Fibroblast of skin of abdomen (primary cell): ENCODE measurements around the gene PEX11G. TPM values are rescaled to one million over a fixed set of nuclear protein-coding genes. Genes with fewer than 3 reads are reported as not detected.

Source experiments
- DNase-seq: peaks from one replicate; pipeline ENCODE4 v3.0.0-alpha.2; 2013
- polyA plus RNA-seq, 2 experiments: library from polyadenylated mRNA; unstranded; fragments of 120-200 nt; gene quantifications; one replicate each; pipeline ENCODE4 v1.2.1, GENCODE V29; 2013; ENCODE audit not compliant: insufficient read length in 2 of 2

Gene PEX11G
- polyA plus RNA-seq (2013, experiment 1 of 2; ENCODE audit: insufficient read length), result 2.3 TPM
- polyA plus RNA-seq (2013, experiment 2 of 2; ENCODE audit: insufficient read length), result 2.6 TPM

DNA sequence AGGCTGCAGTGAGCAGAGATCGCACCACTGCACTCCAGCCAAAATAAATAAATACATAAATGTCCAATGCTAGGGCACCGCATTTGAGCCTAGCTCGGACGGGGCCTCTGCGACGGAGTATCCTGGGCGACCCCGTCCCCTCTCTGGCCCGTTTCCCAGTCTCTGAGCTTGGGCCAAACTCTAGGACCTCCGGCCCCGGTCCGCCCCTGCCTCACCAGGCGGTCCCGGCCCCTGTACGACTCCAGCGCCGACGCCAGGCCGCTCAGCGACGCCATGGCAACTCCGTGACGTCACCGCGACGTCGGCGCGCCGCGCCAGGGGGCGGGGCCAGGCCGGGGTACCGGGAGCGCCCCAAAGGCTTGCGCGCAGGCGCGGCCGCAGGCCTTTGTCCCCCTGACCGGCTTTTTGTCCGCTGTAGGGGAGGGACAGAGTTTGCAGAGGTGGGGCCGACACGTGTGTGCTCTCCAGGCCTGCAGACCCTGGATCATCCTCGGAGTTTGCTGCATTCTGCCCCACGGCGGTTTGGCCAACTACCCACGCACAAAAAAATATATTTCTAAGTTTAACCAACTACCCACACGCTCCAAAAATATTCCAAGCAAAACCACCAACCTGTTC, at the start of gene PEX11G:
TSS of gene PEX11G (minus strand) at position 300 of the 618 bp plus-strand sequence. CDS start at position 275, 25 bp downstream.
- DNase-seq, result peak; percentile 87

- DNase-seq, result no peak
These were observed 47.3 kb upstream of the PEX11G start for GRCh38 chr19:7535998-7536695.

DNA sequence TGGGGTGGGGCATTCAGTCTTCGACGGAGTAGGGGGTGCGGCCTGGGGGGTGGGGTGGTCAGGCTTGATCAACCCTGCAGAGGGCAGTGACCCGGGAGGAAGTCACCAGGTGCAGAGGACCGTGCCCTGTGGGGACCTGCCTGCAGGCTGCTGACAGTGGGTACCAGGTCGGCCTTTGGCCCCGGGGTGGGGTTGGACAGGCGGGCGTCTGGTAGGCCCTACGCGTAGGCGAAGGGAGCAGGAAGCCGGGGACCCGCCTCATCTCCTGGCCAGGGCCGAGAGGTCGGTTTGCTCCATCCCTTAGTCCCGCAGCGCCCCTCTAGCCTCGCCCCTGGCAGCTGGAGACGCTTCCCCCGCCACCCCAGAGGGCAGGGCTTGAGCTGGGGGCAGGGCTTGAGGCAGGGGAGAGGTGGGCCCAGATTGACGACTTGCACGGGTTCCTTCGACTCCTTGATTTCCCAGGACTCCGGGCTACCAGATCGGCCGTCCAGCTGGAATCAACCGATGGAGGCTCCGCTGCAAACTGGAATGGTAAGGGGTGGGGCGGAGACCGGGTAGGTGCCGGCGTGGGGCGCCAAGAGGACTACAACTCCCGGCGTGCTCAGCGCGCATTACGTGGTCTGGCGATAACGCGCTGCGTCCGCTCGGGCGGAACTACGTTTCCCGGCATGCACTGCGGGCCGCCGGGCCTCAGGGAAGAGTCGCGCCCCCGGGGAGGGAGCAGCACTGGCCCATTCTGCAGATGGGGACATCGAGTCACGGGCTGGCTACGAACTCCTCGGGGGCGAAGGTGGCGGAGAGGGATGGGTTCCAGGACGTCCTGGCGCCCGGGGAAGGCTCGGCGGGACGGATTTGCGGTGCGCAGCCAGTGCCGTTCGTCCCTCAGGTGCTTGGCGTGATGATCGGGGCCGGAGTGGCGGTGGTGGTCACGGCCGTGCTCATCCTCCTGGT, 46.5 kb upstream of the PEX11G start, which contains the start of gene PNPLA6:
TSS of gene PNPLA6 (plus strand) at position 671 of the 951 bp plus-strand sequence. CDS start at position 743, 72 bp downstream.
- DNase-seq, result peak; percentile 92

GRCh38 chr19:7534531-7535046, 45.8 kb upstream of the PEX11G start:
- DNase-seq, result peak; percentile 86

DNA sequence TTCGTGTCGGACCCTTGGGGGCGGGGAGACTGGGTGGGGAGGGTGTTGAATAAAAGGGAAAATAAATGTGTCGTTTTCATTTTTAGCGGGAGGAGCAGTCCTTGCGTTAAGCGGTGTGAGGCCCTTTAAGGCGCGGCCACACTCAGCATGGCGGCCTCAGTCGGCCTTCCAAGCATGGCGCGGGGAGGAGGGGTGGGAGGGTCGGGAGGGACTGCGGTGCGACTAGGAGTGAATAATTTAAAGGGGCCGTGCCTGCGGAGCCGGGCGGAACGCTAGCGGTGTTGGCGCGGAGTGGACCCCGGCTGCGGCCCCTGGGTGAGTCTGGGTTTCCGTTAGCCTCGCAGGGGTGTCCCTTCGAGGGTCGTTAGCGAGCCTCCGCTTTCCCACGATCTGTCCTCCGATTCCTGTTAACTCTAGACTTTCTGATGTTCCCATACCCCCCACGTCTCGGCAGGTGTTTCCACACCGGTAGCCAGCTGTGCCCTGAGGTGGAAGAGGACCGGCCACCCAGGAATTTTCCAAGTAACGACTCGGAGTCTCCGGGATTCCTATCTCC, 45.2 kb upstream of the PEX11G start:
- peak; percentile 86 for DNase-seq

- DNase-seq, result peak; percentile 63
These were observed 44.5 kb upstream of the PEX11G start for GRCh38 chr19:7533281-7533885.

DNA sequence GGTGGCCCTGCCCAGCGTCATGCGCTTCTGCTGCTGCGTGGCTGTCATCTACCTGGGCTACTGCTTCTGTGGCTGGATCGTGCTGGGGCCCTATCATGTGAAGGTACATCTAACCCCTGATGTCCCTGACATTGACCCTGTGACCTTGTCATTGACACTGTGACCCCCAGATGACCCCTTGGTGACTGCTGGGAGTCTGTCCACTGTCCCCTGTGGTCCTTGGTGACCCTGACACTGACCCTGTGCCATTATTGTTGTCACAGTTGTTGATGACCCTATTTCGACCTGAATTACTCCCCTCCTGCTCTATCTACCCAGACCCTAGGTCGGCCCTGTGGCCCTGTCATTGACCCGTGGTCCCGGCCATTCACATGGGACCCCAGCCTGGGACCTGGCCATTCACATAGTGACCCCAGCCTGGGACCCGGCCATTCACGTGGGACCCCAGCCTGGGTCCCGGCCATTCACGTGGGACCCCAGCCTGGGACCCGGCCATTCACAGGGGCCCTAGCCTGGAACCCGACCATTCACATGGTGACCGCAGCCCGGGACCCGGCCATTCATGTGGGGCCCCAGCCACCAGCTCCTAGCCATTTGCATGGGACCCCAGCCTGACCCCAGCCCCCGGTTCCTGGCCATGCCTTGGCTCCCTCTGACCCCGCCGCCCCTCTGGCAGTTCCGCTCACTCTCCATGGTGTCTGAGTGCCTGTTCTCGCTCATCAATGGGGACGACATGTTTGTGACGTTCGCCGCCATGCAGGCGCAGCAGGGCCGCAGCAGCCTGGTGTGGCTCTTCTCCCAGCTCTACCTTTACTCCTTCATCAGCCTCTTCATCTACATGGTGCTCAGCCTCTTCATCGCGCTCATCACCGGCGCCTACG, 41.0 kb upstream of the PEX11G start:
- DNase-seq, result no peak

DNA sequence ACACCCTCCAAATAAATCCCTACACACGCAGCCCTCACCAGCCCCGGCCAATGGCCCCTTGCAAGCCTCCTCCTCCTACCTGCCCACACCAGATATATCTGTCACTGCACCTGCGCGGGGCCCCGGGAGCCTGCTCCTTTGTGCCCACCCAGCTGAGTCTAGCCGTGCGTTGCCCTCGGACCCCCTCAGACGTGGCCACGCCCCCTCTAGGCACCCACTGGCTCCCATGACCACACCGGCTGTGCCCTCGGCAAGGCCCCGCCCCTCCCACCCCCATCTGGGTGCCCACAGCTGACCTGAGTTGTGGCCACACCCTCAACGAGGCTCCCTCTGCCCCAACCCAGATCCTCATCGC, 40.4 kb upstream of the PEX11G start:
- no peak for DNase-seq

GRCh38 chr19:7528522-7529245, 39.8 kb upstream of the PEX11G start:
- no peak for DNase-seq

GRCh38 chr19:7528192-7528519, 39.3 kb upstream of the PEX11G start:
- DNase-seq, result no peak

DNA sequence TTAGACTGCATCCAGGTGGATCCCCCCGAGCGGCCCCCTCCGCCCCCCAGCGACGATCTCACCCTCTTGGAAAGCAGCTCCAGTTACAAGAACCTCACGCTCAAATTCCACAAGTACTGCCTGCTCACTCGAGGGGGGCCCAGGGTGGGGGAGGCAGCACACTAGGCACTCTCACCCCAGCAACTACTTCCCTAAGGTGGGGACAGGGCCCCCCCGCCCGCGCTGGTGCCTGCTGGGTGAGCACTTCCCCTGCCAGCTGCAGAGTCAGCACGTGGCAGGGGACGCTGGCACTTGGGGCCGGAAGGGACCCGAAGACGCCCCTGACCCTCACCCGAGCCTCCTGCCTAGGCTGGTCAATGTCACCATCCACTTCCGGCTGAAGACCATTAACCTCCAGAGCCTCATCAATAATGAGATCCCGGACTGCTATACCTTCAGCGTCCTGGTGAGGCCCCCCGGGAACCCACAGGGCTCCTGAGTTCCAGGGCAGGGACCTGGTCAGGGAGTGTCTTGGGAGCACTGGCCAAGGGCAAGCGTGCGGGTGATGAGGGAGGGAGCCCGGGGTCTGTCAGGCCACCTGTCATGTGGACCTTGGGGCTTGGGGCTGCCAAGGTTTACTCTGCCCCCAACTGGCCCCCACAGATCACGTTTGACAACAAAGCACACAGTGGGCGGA, 38.8 kb upstream of the PEX11G start:
- DNase-seq, result no peak

DNA sequence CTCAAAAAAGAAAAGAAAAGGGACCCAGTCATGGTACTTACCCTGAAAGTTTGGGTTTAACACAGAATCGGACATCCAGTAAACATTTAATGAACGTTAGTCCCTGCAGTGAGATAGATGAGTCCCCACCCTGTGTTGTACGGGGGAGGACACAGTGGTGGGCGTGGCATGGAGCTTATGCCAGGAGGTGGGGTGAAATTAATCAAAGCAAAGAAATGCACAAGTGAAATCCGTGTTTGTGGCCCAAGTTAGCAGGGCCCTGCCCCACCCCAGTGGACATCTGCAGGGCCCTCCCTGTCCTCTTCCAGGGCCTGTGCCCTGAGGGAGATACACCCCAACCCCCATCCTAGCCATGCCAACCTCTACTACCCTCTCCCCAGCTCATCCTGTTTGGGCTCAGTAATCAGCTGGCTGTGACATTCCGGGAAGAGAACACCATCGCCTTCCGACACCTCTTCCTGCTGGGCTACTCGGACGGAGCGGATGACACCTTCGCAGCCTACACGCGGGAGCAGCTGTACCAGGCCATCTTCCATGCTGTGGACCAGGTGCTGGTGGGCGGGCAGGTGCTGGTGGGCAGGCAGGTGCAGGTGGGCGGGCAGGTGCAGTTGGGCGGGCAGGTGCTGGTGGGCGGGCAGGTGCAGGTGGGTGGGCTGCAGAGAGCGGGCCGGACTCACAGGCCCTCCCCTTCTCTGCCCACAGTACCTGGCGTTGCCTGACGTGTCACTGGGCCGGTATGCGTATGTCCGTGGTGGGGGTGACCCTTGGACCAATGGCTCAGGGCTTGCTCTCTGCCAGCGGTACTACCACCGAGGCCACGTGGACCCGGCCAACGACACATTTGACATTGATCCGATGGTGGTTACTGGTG, 37.5 kb upstream of the PEX11G start:
- DNase-seq, result no peak

GRCh38 chr19:7524992-7525739, 36.3 kb upstream of the PEX11G start:
- DNase-seq, result no peak

DNA sequence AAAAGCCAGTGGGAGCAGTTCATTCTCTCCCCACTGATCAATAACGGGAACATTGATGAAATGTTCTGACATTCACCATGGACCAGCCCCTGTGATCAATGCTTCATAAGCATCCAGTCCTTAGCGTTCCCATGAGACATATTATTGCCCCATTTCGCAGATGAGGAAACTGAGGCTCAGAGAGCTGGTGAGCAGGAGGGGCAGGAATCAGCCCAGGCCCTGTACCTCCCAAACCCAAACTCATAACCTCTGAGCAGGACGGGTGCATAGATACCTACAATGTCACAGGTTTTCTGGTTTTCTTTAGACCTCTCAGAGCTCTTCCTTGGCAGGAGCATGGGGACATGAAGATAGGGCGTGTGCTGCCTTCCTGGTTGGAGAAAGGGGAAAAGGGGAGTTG, 35.7 kb upstream of the PEX11G start:
- no peak for DNase-seq

DNA sequence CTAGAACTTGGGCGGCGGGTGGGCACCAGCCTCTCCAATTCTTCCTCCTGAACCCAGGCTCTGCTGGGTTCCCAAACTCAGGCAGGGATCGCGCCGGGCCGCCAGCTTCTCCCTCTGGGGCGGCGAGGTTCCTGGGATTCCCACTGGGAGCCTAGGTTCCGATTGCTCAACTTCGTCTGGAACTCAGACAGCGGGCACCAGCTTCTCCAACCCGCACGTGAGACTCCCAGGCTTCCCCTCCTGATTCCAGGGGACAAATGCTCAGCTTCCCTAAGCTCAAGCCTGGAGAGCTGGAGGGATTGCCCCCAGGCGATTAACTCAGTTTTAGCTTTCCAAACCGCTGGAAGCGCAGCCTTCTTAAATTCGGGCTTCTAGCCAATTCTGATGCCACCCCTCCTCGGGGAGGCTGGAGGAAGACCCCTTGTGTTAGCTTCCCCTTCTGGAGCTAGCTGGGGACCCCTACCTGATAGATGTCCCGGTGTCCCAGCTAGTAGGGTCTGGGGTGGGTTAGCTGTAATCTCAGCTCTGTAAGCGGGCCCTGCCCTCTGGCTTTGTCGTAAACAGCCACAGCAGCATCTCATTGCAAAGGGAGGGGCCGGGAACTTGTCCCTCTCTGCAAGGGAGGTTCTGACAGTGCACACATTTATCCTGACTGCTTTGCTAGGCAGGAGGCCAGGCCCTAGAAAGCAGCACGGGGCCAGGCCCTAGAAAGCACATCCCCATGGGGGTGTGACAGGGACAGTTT, 34.3 kb upstream of the PEX11G start:
- no peak for DNase-seq

DNA sequence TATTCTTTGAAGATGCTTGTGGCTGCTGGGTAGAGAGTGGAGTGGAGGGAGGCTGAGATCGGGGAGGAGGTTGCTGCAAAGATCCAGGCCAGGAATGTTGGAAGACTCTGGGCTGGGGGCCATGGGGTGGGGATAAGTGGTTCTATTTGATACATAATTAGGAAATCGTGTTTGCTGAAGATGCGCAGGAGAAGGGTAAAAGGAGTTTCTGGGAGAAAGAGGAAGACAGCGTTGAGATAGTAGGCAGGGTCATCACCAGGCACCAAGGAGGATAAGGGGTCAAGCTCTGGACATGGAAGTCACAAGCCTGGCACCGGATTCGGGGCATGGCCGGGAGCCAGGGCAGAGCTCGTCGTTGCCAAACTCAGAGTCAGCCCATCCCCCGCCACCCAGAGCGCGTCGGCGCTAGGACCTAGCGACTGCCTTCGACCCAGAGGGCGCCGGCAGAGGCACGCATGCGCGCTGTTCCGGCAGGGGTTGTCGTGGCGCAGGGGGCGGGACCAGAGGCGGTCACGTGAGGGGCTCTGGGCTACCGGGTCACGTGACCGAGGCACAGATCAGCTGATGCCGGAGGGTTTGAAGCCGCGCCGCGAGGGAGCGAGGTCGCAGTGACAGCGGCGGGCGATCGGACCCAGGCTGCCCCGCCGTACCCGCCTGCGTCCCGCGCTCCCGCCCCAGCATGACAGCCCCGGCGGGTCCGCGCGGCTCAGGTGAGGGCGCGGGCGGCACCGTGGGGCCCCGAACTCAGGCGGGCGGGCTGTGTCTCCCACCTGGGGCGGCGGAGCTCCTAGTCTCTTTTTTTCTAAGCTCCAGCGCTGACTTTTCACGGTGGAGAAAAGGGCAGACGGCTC, 33.5 kb upstream of the PEX11G start, which contains the start of gene MCOLN1:
TSS of gene MCOLN1 (plus strand) at position 553 of the 851 bp plus-strand sequence. CDS start at position 680, 127 bp downstream.
- peak; percentile 97 for DNase-seq
